Fibroblast of mammary gland (primary cell): Measurements from ENCODE around the gene GSTP1.
"Not testable (repeated sequence)": the region's sequence is repeated elsewhere in the genome, so short reads cannot be mapped to it uniquely, and the experiment has no call there.

ENCODE experiments used
- DNase-seq: peaks from one replicate; pipeline ENCODE4 v3.0.0-alpha.2; 2010; ENCODE audit warnings: low read depth
- H3K4me3 ChIP-seq: 2 replicates; pipeline ENCODE4 v1.5.1; 2011; ENCODE audit warnings: low read depth, mild to moderate bottlenecking, low read length, moderate library complexity; ENCODE audit not compliant: control insufficient read depth
- CTCF ChIP-seq: conservative IDR thresholded peaks from 2 replicates; pipeline ENCODE4 v1.5.1; 2011; ENCODE audit warnings: low read depth, low read length, inconsistent platforms; ENCODE audit not compliant: control insufficient read depth, insufficient read depth

The GSTP1 gene

DNA sequence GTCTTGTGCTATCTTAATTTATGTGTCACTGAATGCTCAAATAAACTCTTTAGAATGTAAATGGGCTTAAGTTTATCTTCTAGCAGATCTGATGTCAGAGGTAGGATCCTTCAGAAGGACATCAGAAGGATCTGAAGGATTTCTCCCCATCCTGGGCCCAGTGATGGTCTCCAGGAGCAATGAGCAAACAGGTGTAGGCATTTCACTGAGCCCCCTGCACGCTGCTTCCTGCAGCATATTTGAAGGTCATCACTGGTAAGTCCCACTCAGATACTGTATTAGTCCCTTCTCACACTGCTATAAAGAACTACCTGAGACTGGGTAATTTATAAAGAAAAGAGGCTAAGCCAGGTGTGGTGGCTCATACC, 4.5 kb downstream of the GSTP1 start:
- TF ChIP-seq CTCF: no peak
- no peak overlapping the region for H3K4me3 ChIP-seq
- no peak for DNase-seq

GRCh38 chr11:67588899-67589415, 5.3 kb downstream of the GSTP1 start:
- DNase-seq, H3K4me3 ChIP-seq: not testable (repeated sequence)

- no peak overlapping the region for H3K4me3 ChIP-seq
- no peak for TF ChIP-seq CTCF
- no peak for DNase-seq
Measured at GRCh38 chr11:67592880-67593564, 9.4 kb downstream of the GSTP1 start.

GRCh38 chr11:67593565-67593905, 9.9 kb downstream of the GSTP1 start:
- TF ChIP-seq CTCF: no peak
- DNase-seq: no peak
- no peak overlapping the region for H3K4me3 ChIP-seq

DNA sequence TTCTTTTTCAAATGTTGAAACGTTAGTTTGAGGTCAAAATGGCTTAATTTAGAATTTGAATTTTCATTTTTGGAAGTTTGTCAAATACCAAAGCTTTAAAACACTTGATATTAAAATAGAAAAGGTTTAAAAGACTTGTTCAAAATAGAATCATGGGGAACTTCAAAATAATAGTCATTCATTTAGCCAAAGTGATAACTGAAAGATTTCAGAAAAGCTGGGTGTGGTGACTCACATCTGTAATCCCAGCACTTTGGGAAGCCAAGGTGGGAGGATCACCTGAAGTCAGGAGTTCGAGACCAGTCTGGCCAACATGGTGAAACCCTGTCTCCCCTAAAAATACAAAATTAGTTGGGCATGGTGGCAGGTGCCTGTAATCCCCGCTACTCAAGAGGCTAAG, 10.9 kb downstream of the GSTP1 start:
- TF ChIP-seq CTCF: no peak
- H3K4me3 ChIP-seq: no peak overlapping the region
- no peak for DNase-seq

DNA sequence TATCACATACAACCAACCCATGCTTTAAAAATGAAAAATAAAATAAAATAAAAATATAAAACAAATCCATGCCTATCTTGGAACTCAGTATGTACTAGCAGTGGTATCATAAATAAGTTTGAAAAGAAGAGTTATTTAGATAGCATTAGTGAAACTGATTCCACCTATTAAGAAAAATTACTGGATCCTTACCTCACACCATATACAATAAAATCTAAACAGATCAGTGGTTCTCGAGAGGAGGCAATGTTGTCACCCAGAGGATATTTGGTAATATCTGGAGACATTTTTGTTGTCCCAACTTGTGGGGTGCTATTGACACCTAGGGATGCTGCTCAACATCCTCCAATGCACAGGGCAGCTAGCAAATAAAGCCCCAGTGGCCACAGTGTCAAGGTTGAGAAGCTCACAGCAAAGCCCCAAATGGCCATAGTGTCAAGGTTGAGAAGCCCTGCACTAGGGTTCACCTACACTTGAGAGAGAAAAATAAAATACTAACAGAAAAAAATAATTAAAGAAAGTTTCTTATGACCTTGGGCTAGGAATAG, 13.2 kb downstream of the GSTP1 start:
- H3K4me3 ChIP-seq: no peak overlapping the region
- TF ChIP-seq CTCF: no peak
- no peak for DNase-seq

DNA sequence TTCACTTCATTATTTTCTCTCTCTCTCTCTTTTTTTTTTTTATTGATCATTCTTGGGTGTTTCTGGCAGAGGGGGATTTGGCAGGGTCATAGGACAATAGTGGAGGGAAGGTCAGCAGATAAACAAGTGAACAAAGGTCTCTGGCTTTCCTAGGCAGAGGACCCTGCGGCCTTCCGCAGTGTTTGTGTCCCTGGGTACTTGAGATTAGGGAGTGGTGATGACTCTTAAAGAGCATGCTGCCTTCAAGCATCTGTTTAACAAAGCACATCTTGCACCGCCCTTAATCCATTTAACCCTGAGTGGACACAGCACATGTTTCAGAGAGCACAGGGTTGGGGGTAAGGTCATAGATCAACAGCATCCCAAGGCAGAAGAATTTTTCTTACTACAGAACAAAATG, 13.8 kb downstream of the GSTP1 start:
- H3K4me3 ChIP-seq: not testable (repeated sequence)

DNA sequence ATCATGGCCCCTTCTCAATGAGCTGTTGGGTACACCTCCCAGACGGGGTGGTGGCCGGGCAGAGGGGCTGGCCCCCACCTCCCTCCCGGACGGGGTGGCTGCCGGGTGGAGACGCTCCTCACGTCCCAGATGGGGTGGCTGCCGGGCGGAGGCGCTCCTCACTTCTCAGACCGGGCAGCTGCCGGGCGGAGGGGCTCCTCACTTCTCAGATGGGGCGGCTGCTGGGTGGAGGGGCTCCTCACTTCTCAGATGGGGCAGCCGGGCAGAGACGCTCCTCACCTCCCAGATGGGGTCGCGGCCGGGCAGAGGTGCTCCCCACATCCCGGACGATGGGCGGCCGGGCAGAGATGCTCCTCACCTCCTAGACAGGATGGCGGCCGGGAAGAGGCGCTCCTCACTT, 14.4 kb downstream of the GSTP1 start:
- not testable (repeated sequence) for H3K4me3 ChIP-seq, DNase-seq

More for the DNA sequence above, 13.8 kb downstream of the GSTP1 start:
- not testable (repeated sequence) for DNase-seq
